GM19463 (cell line): Measurements from ENCODE around the gene JMJD1C.
"Not testable (repeated sequence)": the region's sequence is repeated elsewhere in the genome, so short reads cannot be mapped to it uniquely, and the experiment has no call there.

Experiments used
- ATAC-seq: cut with Tn5 transposase; IDR thresholded peaks from one replicate; pipeline ENCODE4 v1.9.1; 2021; ENCODE audit warnings: mild to moderate bottlenecking, moderate library complexity; ENCODE audit not compliant: unreplicated experiment

JMJD1C gene

DNA sequence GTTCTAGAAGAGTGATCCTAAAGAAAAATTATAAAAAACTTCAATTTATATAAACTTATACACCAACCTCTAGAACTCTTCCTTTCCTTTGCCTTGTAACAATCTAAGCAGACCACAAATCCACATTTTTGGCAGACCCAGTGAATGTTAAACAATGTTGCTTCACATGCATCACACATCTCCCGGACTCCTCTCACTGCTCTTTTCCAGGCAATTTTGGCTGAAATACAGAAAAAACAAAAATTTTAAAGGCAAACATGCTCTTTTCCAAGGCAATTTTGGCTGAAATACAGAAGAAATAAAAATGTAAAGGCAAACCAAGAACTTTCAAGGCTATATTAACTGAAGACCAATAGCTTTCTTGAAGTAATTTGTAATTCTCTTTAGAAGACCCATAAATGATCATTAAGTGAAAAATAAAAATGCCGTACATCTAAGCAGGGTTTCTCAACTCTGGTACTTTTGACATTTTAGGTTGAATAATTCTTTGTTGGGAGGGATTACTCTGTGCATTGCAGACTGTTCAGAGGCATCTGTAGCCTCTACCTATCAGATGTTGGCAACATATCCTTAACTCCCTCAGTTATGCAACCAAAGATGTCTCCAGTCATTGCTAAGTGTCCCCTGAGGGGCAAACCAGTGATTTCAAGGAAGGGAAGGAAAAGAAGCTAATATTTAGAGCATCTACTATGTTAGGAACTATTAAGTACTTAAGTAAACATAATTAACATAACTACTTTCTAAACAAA, 268.3 kb downstream of the JMJD1C start:
- ATAC-seq, result no peak

DNA sequence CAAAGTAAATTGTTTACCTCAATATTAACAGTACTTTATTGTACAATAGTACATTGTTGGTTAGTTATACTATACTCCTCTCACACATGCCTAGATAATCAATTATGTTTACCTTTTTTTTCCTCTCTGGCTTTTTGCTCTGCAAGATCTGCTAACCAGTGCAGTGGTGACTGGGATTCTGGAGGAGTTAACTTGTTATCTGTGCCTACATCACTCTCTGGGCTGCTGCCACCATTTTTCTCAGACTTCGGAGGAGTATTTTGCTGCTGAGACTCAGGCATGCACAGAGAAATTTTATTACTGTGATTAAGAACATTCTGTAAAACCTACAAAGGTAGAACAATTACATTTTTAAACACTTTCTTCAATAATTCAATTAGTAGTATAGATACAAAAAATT, 273.0 kb downstream of the JMJD1C start:
- no peak for ATAC-seq

- ATAC-seq, result no peak
Observed at GRCh38 chr10:63175534-63175933, 290.2 kb downstream of the JMJD1C start.

DNA sequence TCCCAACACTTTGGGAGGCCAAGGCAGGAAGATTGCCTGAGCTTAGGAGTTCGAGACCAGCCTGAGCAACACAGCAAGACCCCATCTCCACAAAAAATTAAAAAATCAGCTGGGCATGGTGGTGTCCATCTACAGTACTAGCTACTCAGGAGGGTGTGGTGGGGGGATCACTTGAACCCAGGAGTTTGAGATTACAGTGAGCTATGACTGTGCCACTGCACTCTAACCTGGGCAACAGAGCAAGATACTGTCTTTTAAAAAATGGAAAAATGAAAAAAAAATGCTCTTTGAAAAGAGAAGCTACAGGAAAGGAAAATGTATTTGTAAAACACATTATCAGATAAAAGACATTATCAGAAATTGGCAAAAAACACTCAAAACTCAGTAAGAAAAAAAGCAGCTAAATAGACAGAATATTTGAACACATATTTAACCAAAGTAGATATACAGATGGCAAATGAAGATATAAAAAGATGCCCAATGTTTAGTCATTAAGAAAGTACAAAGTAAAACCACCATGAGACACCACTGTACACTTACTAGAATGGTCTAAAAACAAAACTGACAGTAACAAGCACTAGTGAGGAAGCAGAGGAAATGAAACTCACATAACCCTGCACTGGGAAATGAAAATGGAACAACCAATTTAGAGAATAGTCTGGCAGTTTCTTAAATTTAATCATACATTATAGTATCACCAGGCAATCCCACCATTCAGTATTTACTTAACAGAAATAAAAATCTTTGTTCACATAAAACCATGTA, 292.1 kb downstream of the JMJD1C start:
- peak; percentile 97 for ATAC-seq

GRCh38 chr10:63171926-63172325, 293.9 kb downstream of the JMJD1C start:
- ATAC-seq, result no peak

GRCh38 chr10:63171255-63171855, 294.4 kb downstream of the JMJD1C start:
- ATAC-seq, result no peak

- ATAC-seq, result no peak
Observed at GRCh38 chr10:63169624-63170023, 296.2 kb downstream of the JMJD1C start.

- ATAC-seq, result no peak
Observed at GRCh38 chr10:63168821-63169462, 296.8 kb downstream of the JMJD1C start.

GRCh38 chr10:63166742-63167258, 299.0 kb downstream of the JMJD1C start:
- peak; percentile 57 for ATAC-seq

DNA sequence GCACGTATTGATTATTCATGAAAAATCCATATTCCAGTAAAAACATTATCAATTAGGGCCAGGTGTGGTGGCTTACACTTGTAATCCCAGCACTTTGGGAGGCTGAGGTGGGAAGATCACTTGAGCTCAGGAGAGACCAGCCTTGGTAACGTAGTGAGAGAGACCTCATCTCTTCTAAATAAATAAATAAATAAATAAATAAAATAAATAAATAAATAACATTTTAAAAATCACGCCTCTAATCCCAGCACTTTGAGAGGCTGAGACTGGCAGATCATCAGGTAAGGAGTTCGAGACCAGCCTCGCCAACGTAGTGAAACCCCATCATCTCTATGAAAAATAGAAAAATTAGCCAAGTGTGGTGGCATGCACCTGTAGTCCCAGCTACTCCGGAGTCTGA, 300.5 kb downstream of the JMJD1C start:
- ATAC-seq, result no peak

DNA sequence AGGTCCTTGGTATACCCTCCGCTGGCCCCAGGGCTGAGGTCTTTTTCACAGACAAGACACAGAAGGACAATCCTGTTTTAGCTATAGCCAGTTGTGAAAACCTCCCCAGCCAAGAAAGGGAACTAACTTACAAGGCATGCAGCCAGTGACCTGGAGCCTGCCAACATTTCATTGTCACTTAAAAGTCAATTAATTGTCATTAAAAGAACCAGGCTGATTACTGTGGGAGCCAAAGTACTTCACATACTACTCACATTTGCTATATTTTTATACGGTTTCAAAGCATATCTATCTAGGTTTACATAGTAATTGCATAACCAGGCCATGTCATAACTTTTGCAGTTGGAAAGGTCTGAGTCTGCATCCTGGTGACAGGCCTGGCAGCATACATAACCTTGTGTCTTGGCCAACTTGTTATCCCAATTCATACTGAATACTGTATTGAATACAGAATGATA, 301.6 kb downstream of the JMJD1C start:
- ATAC-seq, result no peak

GRCh38 chr10:63161592-63161991, 304.2 kb downstream of the JMJD1C start:
- ATAC-seq, result no peak

DNA sequence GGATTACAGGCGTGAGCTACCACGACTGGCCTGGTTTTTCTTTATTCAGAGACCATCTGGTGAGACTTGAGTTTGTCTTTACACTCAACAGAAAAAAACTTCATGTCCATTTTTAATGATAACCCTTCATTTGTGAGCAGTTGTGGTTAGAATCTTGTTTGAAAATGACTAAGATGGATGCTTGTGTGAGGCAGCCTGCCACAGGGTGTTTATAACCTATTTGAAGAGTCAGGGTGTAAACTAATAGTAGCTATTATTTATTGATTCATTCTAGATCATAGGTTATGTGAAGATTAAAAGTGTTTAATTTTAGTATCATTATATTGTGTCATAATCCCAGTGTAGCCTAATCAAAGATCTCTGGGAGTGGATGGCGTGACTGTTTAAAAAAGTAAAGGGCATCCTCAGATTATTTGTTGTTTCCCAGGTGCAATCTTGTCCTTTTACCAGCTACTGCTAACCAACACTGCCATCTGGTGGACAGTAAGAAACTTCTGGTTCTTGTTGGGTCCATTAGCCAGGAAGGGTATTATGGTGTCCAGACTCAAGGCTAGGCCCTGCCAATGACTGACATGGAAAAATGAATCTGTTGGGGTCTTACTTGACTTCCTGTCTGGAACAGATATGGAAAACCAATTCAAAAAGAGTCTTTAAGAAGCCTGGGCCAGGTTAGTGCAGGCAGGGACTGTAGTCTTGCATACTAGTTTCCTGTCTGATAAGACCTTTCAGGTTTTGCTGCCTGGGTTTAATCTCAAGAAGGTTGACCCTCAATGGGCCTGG, 307.7 kb downstream of the JMJD1C start:
- peak; percentile 66 for ATAC-seq

GRCh38 chr10:63156236-63156635, 309.5 kb downstream of the JMJD1C start:
- ATAC-seq, result no peak

- no peak for ATAC-seq
Observed at GRCh38 chr10:63155388-63156020, 310.3 kb downstream of the JMJD1C start.

DNA sequence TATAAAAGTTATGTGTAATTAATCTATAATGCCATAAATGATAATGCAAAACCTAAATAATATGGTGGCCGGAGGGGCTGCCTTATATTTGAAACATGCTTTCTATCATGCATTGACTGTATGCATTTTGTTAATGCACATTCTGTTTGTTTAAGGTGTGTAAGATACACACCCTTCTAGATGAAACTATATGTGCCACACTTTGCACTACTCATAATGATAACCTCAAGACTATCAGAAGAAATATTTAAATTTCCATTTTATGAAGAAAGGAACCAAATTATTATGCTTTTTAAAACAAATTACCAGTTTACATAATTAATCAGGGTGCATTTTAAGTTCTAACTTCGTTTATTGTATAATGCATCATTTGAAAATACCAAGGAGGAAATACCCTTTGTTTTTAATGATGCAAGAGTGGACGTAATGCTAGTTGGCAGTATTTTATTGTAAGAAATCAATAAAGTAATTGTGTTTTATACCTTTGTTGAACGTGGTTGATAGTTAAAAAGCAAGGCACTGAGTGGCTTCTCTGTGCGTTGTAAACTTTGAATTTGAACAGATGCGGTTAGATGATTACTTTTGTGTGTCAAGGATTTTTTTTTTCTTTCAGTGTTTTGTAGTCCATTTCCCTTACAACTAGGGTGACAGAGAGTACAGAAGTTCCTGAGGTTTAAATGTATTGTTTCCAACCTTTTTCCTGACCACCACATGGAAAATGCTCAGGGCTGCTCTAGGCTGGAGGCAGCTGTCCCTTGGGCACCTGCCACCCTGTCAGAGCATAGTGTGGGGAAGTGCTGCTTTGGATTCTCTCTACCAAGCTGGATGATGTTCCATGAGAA, 311.0 kb downstream of the JMJD1C start:
- no peak for ATAC-seq

DNA sequence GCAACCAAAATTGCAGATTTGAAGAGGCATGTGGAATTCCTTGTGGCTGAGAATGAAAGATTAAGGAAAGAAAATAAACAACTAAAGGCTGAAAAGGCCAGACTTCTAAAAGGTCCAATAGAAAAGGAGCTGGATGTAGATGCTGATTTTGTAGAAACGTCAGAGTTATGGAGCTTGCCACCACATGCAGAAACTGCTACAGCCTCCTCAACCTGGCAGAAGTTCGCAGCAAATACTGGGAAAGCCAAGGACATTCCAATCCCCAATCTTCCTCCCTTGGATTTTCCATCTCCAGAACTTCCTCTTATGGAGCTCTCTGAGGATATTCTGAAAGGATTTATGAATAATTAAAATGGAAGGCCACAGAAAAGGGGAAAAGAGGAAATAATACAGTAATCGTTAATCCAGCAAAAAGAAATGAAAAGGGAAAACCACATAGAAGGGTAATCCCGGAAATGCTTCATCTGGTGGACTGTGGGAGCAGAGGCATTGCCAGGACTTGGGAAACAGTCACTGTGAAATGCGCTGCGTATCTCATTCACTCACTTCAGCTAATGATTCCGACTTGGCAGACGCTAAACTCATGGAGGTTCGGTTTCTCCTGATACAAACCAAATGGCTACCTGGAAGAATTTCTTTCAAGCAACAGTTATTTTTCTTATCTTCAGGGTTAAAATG, 311.8 kb downstream of the JMJD1C start:
- ATAC-seq, result not testable (repeated sequence)

- ATAC-seq, result no peak
Observed at GRCh38 chr10:63150745-63151144, 315.0 kb downstream of the JMJD1C start.
